H9 (cell line): ENCODE data around the gene TMSB4X. TPM values are rescaled to one million over a fixed set of nuclear protein-coding genes. Genes with fewer than 3 reads are reported as not detected.

Source experiments
- DNase-seq: peaks from one replicate; pipeline ENCODE4 v3.0.0-alpha.2; 2017
- H2AFZ ChIP-seq: one replicate; pipeline ENCODE4 v1.6.1; 2013; ENCODE audit warnings: mild to moderate bottlenecking, low read length, control low read depth, moderate library complexity
- H2AK5ac ChIP-seq: 2 replicates; pipeline ENCODE4 v1.6.1; 2013; ENCODE audit warnings: low read length, control low read depth, mixed read lengths; ENCODE audit not compliant: insufficient read length
- H2BK120ac ChIP-seq: one replicate; pipeline ENCODE4 v1.6.1; 2013; ENCODE audit warnings: low read depth, mild to moderate bottlenecking, low read length, control low read depth, inconsistent platforms; ENCODE audit not compliant: poor library complexity, severe bottlenecking
- H2BK12ac ChIP-seq: 2 replicates; pipeline ENCODE4 v1.6.1; 2013; ENCODE audit warnings: low read length, control low read depth, mixed read lengths, low read depth; ENCODE audit not compliant: insufficient read length
- H2BK15ac ChIP-seq: 2 replicates; pipeline ENCODE4 v1.6.1; 2013; ENCODE audit warnings: low read depth, low read length, control low read depth
- H2BK20ac ChIP-seq: one replicate; pipeline ENCODE4 v1.6.1; 2013; ENCODE audit warnings: low read depth, mild to moderate bottlenecking, low read length, control low read depth, inconsistent platforms; ENCODE audit not compliant: poor library complexity, severe bottlenecking
- H2BK5ac ChIP-seq: 2 replicates; pipeline ENCODE4 v1.6.1; 2013; ENCODE audit warnings: low read length, control low read depth, mixed read lengths; ENCODE audit not compliant: insufficient read length
- H3K14ac ChIP-seq: 2 replicates; pipeline ENCODE4 v1.6.1; 2013; ENCODE audit warnings: low read length, control low read depth; ENCODE audit not compliant: insufficient read depth
- H3K18ac ChIP-seq: 2 replicates; pipeline ENCODE4 v1.6.1; 2013; ENCODE audit warnings: low read depth, mild to moderate bottlenecking, mixed read lengths, low read length, control low read depth; ENCODE audit not compliant: insufficient read length
- H3K23ac ChIP-seq: 2 replicates; pipeline ENCODE4 v1.6.1; 2013; ENCODE audit warnings: low read length, control low read depth, mixed read lengths, low read depth; ENCODE audit not compliant: insufficient read length
- H3K23me2 ChIP-seq: 2 replicates; pipeline ENCODE4 v1.6.1; 2013; ENCODE audit warnings: low read depth, mild to moderate bottlenecking, mixed read lengths, low read length, control low read depth; ENCODE audit not compliant: insufficient read length, poor library complexity, severe bottlenecking
- H3K27ac ChIP-seq: 2 replicates; pipeline ENCODE4 v1.5.1; 2013; ENCODE audit warnings: low read length, control low read depth, mixed read lengths, low read depth; ENCODE audit not compliant: insufficient read length
- H3K27me3 ChIP-seq: 2 replicates; pipeline ENCODE4 v1.6.1; 2013; ENCODE audit warnings: low read length, control low read depth, inconsistent platforms; ENCODE audit not compliant: insufficient read depth
- H3K4ac ChIP-seq: 2 replicates; pipeline ENCODE4 v1.6.1; 2013; ENCODE audit warnings: low read depth, mild to moderate bottlenecking, control low read depth, inconsistent platforms, low read length, moderate library complexity
- H3K4me1 ChIP-seq: 2 replicates; pipeline ENCODE4 v1.6.1; 2013; ENCODE audit warnings: low read length, control low read depth, inconsistent platforms; ENCODE audit not compliant: insufficient read depth
- H3K4me2 ChIP-seq: 2 replicates; pipeline ENCODE4 v1.6.1; 2013; ENCODE audit warnings: low read length, control low read depth, mixed read lengths; ENCODE audit not compliant: insufficient read length, insufficient read depth
- H3K56ac ChIP-seq: 2 replicates; pipeline ENCODE4 v1.6.1; 2013; ENCODE audit warnings: low read depth, mild to moderate bottlenecking, mixed read lengths, low read length, control low read depth; ENCODE audit not compliant: insufficient read length
- H3K79me1 ChIP-seq: 2 replicates; pipeline ENCODE4 v1.6.1; 2013; ENCODE audit warnings: low read depth, mild to moderate bottlenecking, moderate library complexity, low read length, control low read depth, inconsistent platforms; ENCODE audit not compliant: insufficient read depth, poor library complexity, severe bottlenecking
- H3K79me2 ChIP-seq: 2 replicates; pipeline ENCODE4 v1.6.1; 2013; ENCODE audit warnings: low read length, control low read depth, inconsistent platforms; ENCODE audit not compliant: insufficient read depth
- H3K9ac ChIP-seq: 2 replicates; pipeline ENCODE4 v1.6.1; 2013; ENCODE audit warnings: low read length, control low read depth, mixed read lengths; ENCODE audit not compliant: insufficient read length; ENCODE audit errors: extremely low read depth
- H3K9me3 ChIP-seq: one replicate; pipeline ENCODE4 v1.6.1; 2013; ENCODE audit warnings: low read depth, low read length, inconsistent platforms; ENCODE audit not compliant: control insufficient read depth
- H3T11ph ChIP-seq: one replicate; pipeline ENCODE4 v1.6.1; 2013; ENCODE audit warnings: mild to moderate bottlenecking, low read length, control low read depth, inconsistent platforms
- H4K20me1 ChIP-seq: one replicate; pipeline ENCODE4 v1.6.1; 2013; ENCODE audit not compliant: control insufficient read depth, insufficient read length, insufficient read depth
- H4K5ac ChIP-seq: 2 replicates; pipeline ENCODE4 v1.6.1; 2013; ENCODE audit warnings: low read depth, mild to moderate bottlenecking, mixed read lengths, low read length, control low read depth; ENCODE audit not compliant: insufficient read length
- H4K8ac ChIP-seq: replicated peaks from 2 replicates; pipeline ENCODE4 v1.6.1; 2013; ENCODE audit warnings: low read length, control low read depth, mixed read lengths, low read depth; ENCODE audit not compliant: insufficient read length
- H4K91ac ChIP-seq: 2 replicates; pipeline ENCODE4 v1.6.1; 2013; ENCODE audit warnings: low read depth, mild to moderate bottlenecking, moderate library complexity, mixed read lengths, low read length, control low read depth; ENCODE audit not compliant: insufficient read length
- H3K27ac Mint-ChIP-seq, 3 experiments: 2 replicates in 2 of 3; 3 replicates in 1 of 3; pipeline ENCODE4 v1.8.0; 2020 to 2021; ENCODE audit warnings: mixed read lengths in 3 of 3, mild to moderate bottlenecking in 1 of 3, moderate library complexity in 1 of 3
- H3K27me3 Mint-ChIP-seq: 2 replicates; pipeline ENCODE4 v1.8.0; 2021; ENCODE audit warnings: low read depth, mild to moderate bottlenecking, moderate library complexity, mixed read lengths
- H3K36me3 Mint-ChIP-seq, 3 experiments: 2 replicates in 2 of 3; 3 replicates in 1 of 3; pipeline ENCODE4 v1.8.0; 2020 to 2021; ENCODE audit warnings: low read depth in 3 of 3, mixed read lengths in 3 of 3; ENCODE audit not compliant: insufficient read depth in 1 of 3
- H3K4me1 Mint-ChIP-seq, 2 experiments: 2 replicates each; pipeline ENCODE4 v1.8.0; 2020; ENCODE audit warnings: mixed read lengths in 2 of 2
- H3K4me3 Mint-ChIP-seq, 2 experiments: 2 replicates in 1 of 2; 3 replicates in 1 of 2; pipeline ENCODE4 v1.8.0; 2020 to 2021; ENCODE audit warnings: mild to moderate bottlenecking in 2 of 2, mixed read lengths in 2 of 2, moderate library complexity in 1 of 2
- H3K9me3 Mint-ChIP-seq, 2 experiments: 2 replicates in 1 of 2; 3 replicates in 1 of 2; pipeline ENCODE4 v1.8.0; 2020; ENCODE audit warnings: mild to moderate bottlenecking in 2 of 2, mixed read lengths in 2 of 2, moderate library complexity in 1 of 2
- CTCF ChIP-seq: fragments of 200-600 bp; sonication (generic); conservative IDR thresholded peaks from 3 replicates; pipeline ENCODE4 v1.8.0; 2021; ENCODE audit warnings: antibody characterized with exemption, mild to moderate bottlenecking
- WGBS: extraction: QIAGEN DNeasy Blood & Tissue Kit; methylation state at CpG from one replicate; pipeline ENCODE4 v1.1.7; 2013; ENCODE audit warnings: missing lambda C conversion rate, low lambda C conversion rate, mixed read lengths; ENCODE audit not compliant: insufficient read length; ENCODE audit errors: extremely low coverage; 5-methylcytosine and 5-hydroxymethylcytosine counted together
- total RNA-seq: library from RNA; stranded (reverse); gene quantifications from 2 replicates; pipeline ENCODE4 v1.2.1, GENCODE V29; 2021

TMSB4X gene
- total RNA-seq, 1 experiment from 2014 or later: 2,733 TPM

- Mint-ChIP-seq H3K27me3 (peaks cover 1% of the 10 kb centered on the region), H3K9me3 (peaks cover 62 to 75% of the 10 kb centered on the region in 2 experiments), H3K4me1 (peaks cover 27 to 36% of the 10 kb centered on the region in 2 experiments), H3K4me3 (no peak overlapping the region), H3K27ac (peak overlapping the region; percentile 49 to 91 (median 65); a peak in 5 of 7 replicates), H3K36me3 (peaks cover 12 to 20% (median 15%) of the 10 kb centered on the region in 3 experiments)
- Histone ChIP-seq H2AK5ac (no peak overlapping the region), H3K27me3 (no peaks in the 10 kb centered on the region), H4K91ac (no peak overlapping the region), H2BK120ac (no peak overlapping the region), H2BK20ac (no peak overlapping the region), H3K79me2 (no peaks in the 10 kb centered on the region), H3K4ac (no peak overlapping the region), H2BK12ac (no peak overlapping the region), H3T11ph (no peak overlapping the region), H2AFZ (no peak overlapping the region), H3K9me3 (no peaks in the 10 kb centered on the region), H3K14ac (no peak overlapping the region), H3K23ac (no peak overlapping the region), H2BK5ac (no peak overlapping the region), H3K79me1 (no peaks in the 10 kb centered on the region), H4K5ac (no peak overlapping the region), H2BK15ac (no peak overlapping the region), H4K8ac (no peak overlapping the region), H3K4me2 (no peak overlapping the region), H3K27ac (no peak overlapping the region), H3K4me1 (peaks cover 4% of the 10 kb centered on the region; the same call in 1 of the 2 replicates), H3K56ac (no peak overlapping the region), H3K23me2 (no peaks in the 10 kb centered on the region), H4K20me1 (no peaks in the 10 kb centered on the region), H3K18ac (no peak overlapping the region), H3K9ac (no peak overlapping the region)
- no CpG with 5 or more reads among the region's 4 CpGs for WGBS
- no peak for DNase-seq
- no peak for TF ChIP-seq CTCF
These were observed 28.5 kb upstream of the TMSB4X start for GRCh38 chrX:12946406-12946805.
